Measurements from ENCODE around the gene CIDEB.

The CIDEB gene

GRCh38 chr14:24255931-24256711 is 51.7 kb downstream of the CIDEB start:
- ATAC-seq, result no peak
- peaks cover 5% of the 10 kb centered on the region for H3K4me1 Mint-ChIP-seq
- no peak overlapping the region for H3K27ac Mint-ChIP-seq
- no peak for DNase-seq
- H3K36me3 Mint-ChIP-seq (ENCODE audit: low read depth), result peaks cover 1% of the 10 kb centered on the region
- no peaks in the 10 kb centered on the region for H3K27me3 Mint-ChIP-seq
- no peaks in the 10 kb centered on the region for H3K9me3 Mint-ChIP-seq
- H3K4me3 Mint-ChIP-seq, result no peak overlapping the region

DNA sequence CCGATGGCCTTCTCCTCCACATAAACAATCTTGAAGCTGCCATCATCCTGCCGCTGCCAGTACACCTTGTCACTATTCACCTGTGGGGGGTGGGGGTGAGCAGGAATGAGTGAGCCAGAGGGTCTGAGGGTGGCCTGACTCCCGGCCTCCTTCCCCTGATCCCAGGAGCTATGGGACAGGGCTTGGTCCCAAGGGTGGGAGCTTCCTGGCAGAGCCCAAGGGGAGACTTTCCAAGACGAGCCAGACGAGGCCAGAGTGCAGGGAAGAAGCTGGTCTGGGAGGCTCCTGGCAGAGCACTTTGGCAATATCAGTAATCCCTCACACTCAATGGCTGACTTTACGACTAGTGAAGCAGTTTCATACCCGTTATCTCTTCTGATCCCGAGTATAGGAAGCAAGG is 52.3 kb downstream of the CIDEB start:
- H3K9me3 Mint-ChIP-seq, result no peaks in the 10 kb centered on the region
- peaks cover 6% of the 10 kb centered on the region for H3K4me1 Mint-ChIP-seq
- H3K4me3 Mint-ChIP-seq, result no peak overlapping the region
- ATAC-seq, result no peak
- no peak for DNase-seq
- H3K27ac Mint-ChIP-seq, result no peak overlapping the region
- H3K36me3 Mint-ChIP-seq (ENCODE audit: low read depth), result no peaks in the 10 kb centered on the region
- no peaks in the 10 kb centered on the region for H3K27me3 Mint-ChIP-seq
